ENCODE results near the gene PYGO1. TPM values are rescaled to one million over a fixed set of nuclear protein-coding genes. Genes with fewer than 3 reads are reported as not detected.

Gene PYGO1
- total RNA-seq, 8 experiments from 2014 or later, result 1.1 to 29.4 (median 14.9) TPM

GRCh38 chr15:55555089-55555488, 33.1 kb downstream of the PYGO1 start:
- no peaks in the 10 kb centered on the region for H3K4me1 ChIP-seq (replicated peaks in 1 of 2)
- in situ Hi-C loops (cut with MboI; ENCODE audit: low pct_unique_long_range_greater_than_20kb in 2 of 9, low sequenced_read_pairs in 9 of 9, unreplicated experiment in 9 of 9), result no loop called here
- ATAC-seq (replicated peaks in 6 of 8), result no peak
- WGBS, 10 experiments, result 58 to 100% (median 91%) methylated on average over 1 to 4 of the region's 4 CpGs
- H3K4me3 ChIP-seq, result no peak overlapping the region
- no peak overlapping the region for H3K27ac ChIP-seq

GRCh38 chr15:55552926-55553325, 35.2 kb downstream of the PYGO1 start:
- WGBS, 10 experiments, result 80% methylated on average over 1 of the region's 2 CpGs; no CpG with 5 or more reads in 9 of the 10 experiments
- peak in 2 of 8 experiments; percentile 16 to 68 for ATAC-seq (replicated peaks in 6 of 8)

GRCh38 chr15:55552451-55552850, 35.7 kb downstream of the PYGO1 start:
- Histone ChIP-seq H3K4me3 (no peak overlapping the region), H3K4me1 (replicated peaks in 1 of 2) (no peaks in the 10 kb centered on the region), H3K27ac (no peak overlapping the region)
- 58 to 100% (median 93%) methylated on average over 1 to 4 of the region's 5 CpGs; no CpG with 5 or more reads in 3 of the 10 experiments for WGBS, 10 experiments
- in situ Hi-C loops (cut with MboI; ENCODE audit: low pct_unique_long_range_greater_than_20kb in 2 of 9, low sequenced_read_pairs in 9 of 9, unreplicated experiment in 9 of 9), result no loop called here
- no peak for ATAC-seq (replicated peaks in 6 of 8)

More at GRCh38 chr15:55552926-55553325, 35.2 kb downstream of the PYGO1 start:
- in situ Hi-C loops (cut with MboI; ENCODE audit: low pct_unique_long_range_greater_than_20kb in 2 of 9, low sequenced_read_pairs in 9 of 9, unreplicated experiment in 9 of 9), result no loop called here
- Histone ChIP-seq H3K4me3 (no peak overlapping the region), H3K4me1 (replicated peaks in 1 of 2) (no peaks in the 10 kb centered on the region), H3K27ac (no peak overlapping the region)

- ATAC-seq (replicated peaks in 6 of 8), result no peak
- no peak overlapping the region for H3K27ac ChIP-seq
- in situ Hi-C loops (cut with MboI; ENCODE audit: low pct_unique_long_range_greater_than_20kb in 2 of 9, low sequenced_read_pairs in 9 of 9, unreplicated experiment in 9 of 9), result no loop called here
Observed at GRCh38 chr15:55549305-55549704, 38.8 kb downstream of the PYGO1 start.

GRCh38 chr15:55546718-55547117, 41.4 kb downstream of the PYGO1 start:
- H3K4me3 ChIP-seq, result no peak overlapping the region
- no peaks in the 10 kb centered on the region for H3K4me1 ChIP-seq (replicated peaks in 1 of 2)
- no peak for ATAC-seq (replicated peaks in 6 of 8)
- in situ Hi-C loops (cut with MboI; ENCODE audit: low pct_unique_long_range_greater_than_20kb in 2 of 9, low sequenced_read_pairs in 9 of 9, unreplicated experiment in 9 of 9), result no loop called here
- 33 to 100% (median 79%) methylated on average over 1 to 5 of the region's 5 CpGs; no CpG with 5 or more reads in 2 of the 10 experiments for WGBS, 10 experiments
- no peak overlapping the region for H3K27ac ChIP-seq

More at GRCh38 chr15:55549305-55549704, 38.8 kb downstream of the PYGO1 start:
- WGBS, 10 experiments, result 67 to 100% (median 100%) methylated on average over 1 of the region's 1 CpG; no CpG with 5 or more reads in 4 of the 10 experiments
- Histone ChIP-seq H3K4me1 (replicated peaks in 1 of 2) (no peaks in the 10 kb centered on the region), H3K4me3 (no peak overlapping the region)

GRCh38 chr15:55535436-55535835, 52.7 kb downstream of the PYGO1 start:
- in situ Hi-C loops (cut with MboI; ENCODE audit: low pct_unique_long_range_greater_than_20kb in 2 of 9, low sequenced_read_pairs in 9 of 9, unreplicated experiment in 9 of 9), result no loop called here
- Histone ChIP-seq H3K4me1 (replicated peaks in 1 of 2) (no peaks in the 10 kb centered on the region), H3K4me3 (no peak overlapping the region), H3K27ac (no peak overlapping the region)
- ATAC-seq (replicated peaks in 6 of 8), result no peak
- WGBS, 10 experiments, result 40 to 100% (median 89%) methylated on average over 1 to 2 of the region's 6 CpGs; no CpG with 5 or more reads in 4 of the 10 experiments

- no peak overlapping the region for H3K27ac ChIP-seq
- ATAC-seq (replicated peaks in 6 of 8), result no peak
- no peak overlapping the region for H3K4me3 ChIP-seq
- in situ Hi-C loops (cut with MboI; ENCODE audit: low pct_unique_long_range_greater_than_20kb in 2 of 9, low sequenced_read_pairs in 9 of 9, unreplicated experiment in 9 of 9), result no loop called here
- no peaks in the 10 kb centered on the region for H3K4me1 ChIP-seq (replicated peaks in 1 of 2)
Observed at GRCh38 chr15:55532944-55533343, 55.2 kb downstream of the PYGO1 start.

- in situ Hi-C loops (cut with MboI; ENCODE audit: low pct_unique_long_range_greater_than_20kb in 2 of 9, low sequenced_read_pairs in 9 of 9, unreplicated experiment in 9 of 9), result no loop called here
- no peaks in the 10 kb centered on the region for H3K4me1 ChIP-seq (replicated peaks in 1 of 2)
- 0 to 89% (median 68%) methylated on average over 1 to 4 of the region's 4 CpGs; no CpG with 5 or more reads in 2 of the 10 experiments for WGBS, 10 experiments
- H3K27ac ChIP-seq, result no peak overlapping the region
- no peak overlapping the region for H3K4me3 ChIP-seq
- peak in 2 of 8 experiments; percentile 38 to 41 for ATAC-seq (replicated peaks in 6 of 8)
Observed at GRCh38 chr15:55530861-55531313, 57.3 kb downstream of the PYGO1 start.

- Histone ChIP-seq H3K4me3 (no peak overlapping the region), H3K27ac (no peak overlapping the region), H3K4me1 (replicated peaks in 1 of 2) (no peaks in the 10 kb centered on the region)
- in situ Hi-C loops (cut with MboI; ENCODE audit: low pct_unique_long_range_greater_than_20kb in 2 of 9, low sequenced_read_pairs in 9 of 9, unreplicated experiment in 9 of 9), result loop anchor here in 1 of 9 experiments (10.0 kb wide), 1 partner anchor 106 kb away; no protein-coding TSS in a partner anchor
- 3 to 100% (median 71%) methylated on average over 2 to 4 of the region's 4 CpGs for WGBS, 10 experiments
- ATAC-seq (replicated peaks in 6 of 8), result peak in 2 of 8 experiments; percentile 54 to 73
Observed at GRCh38 chr15:55528812-55529211, 59.3 kb downstream of the PYGO1 start.

GRCh38 chr15:55527150-55527549, 61.0 kb downstream of the PYGO1 start:
- H3K4me1 ChIP-seq (replicated peaks in 1 of 2), result no peaks in the 10 kb centered on the region
- ATAC-seq (replicated peaks in 6 of 8), result no peak
- in situ Hi-C loops (cut with MboI; ENCODE audit: low pct_unique_long_range_greater_than_20kb in 2 of 9, low sequenced_read_pairs in 9 of 9, unreplicated experiment in 9 of 9), result loop anchor here in 1 of 9 experiments (10.0 kb wide), 1 partner anchor 108 kb away; no protein-coding TSS in a partner anchor
- 29 to 83% (median 71%) methylated on average over 1 of the region's 1 CpG; no CpG with 5 or more reads in 5 of the 10 experiments for WGBS, 10 experiments
- H3K27ac ChIP-seq, result no peak overlapping the region
- H3K4me3 ChIP-seq, result no peak overlapping the region

- no peaks in the 10 kb centered on the region for H3K4me1 ChIP-seq (replicated peaks in 1 of 2)
- 0 to 80% (median 30%) methylated on average over 1 to 2 of the region's 7 CpGs; no CpG with 5 or more reads in 4 of the 10 experiments for WGBS, 10 experiments
- in situ Hi-C loops (cut with MboI; ENCODE audit: low pct_unique_long_range_greater_than_20kb in 2 of 9, low sequenced_read_pairs in 9 of 9, unreplicated experiment in 9 of 9), result loop anchor here in 1 of 9 experiments (10.0 kb wide), 1 partner anchor 108 kb away; no protein-coding TSS in a partner anchor
- no peak overlapping the region for H3K27ac ChIP-seq
- peak in 5 of 8 experiments; percentile 24 to 91 (median 77) for ATAC-seq (replicated peaks in 6 of 8)
- H3K4me3 ChIP-seq, result no peak overlapping the region
Observed at GRCh38 chr15:55526559-55527036, 61.5 kb downstream of the PYGO1 start.

- ATAC-seq (replicated peaks in 6 of 8), result no peak
- WGBS, 10 experiments, result 31 to 100% (median 73%) methylated on average over 1 to 3 of the region's 3 CpGs; no CpG with 5 or more reads in 2 of the 10 experiments
- H3K4me3 ChIP-seq, result no peak overlapping the region
- in situ Hi-C loops (cut with MboI; ENCODE audit: low pct_unique_long_range_greater_than_20kb in 2 of 9, low sequenced_read_pairs in 9 of 9, unreplicated experiment in 9 of 9), result loop anchor here in 3 of 9 experiments (10.0 to 25.0 kb wide), 4 partner anchors 112 to 314 kb away; no protein-coding TSS in a partner anchor
- H3K27ac ChIP-seq, result no peak overlapping the region
- no peaks in the 10 kb centered on the region for H3K4me1 ChIP-seq (replicated peaks in 1 of 2)
Observed at GRCh38 chr15:55522742-55523450, 65.2 kb downstream of the PYGO1 start.

GRCh38 chr15:55518641-55519040, 69.5 kb downstream of the PYGO1 start:
- no peak for ATAC-seq (replicated peaks in 6 of 8)
- in situ Hi-C loops (cut with MboI; ENCODE audit: low pct_unique_long_range_greater_than_20kb in 2 of 9, low sequenced_read_pairs in 9 of 9, unreplicated experiment in 9 of 9), result loop anchor here in 3 of 9 experiments (25.0 kb wide), 3 partner anchors 119 to 319 kb away; no protein-coding TSS in a partner anchor
- Histone ChIP-seq H3K27ac (no peak overlapping the region), H3K4me3 (no peak overlapping the region), H3K4me1 (replicated peaks in 1 of 2) (no peaks in the 10 kb centered on the region)
- WGBS, 10 experiments, result 0 to 83% (median 63%) methylated on average over 1 to 2 of the region's 2 CpGs

Measured in motor neuron (in vitro differentiated cells).